Measurements from ENCODE around the gene TRPV6. TPM values are rescaled to one million over a fixed set of nuclear protein-coding genes. Genes with fewer than 3 reads are reported as not detected.

Gene TRPV6
- total and polyA plus RNA-seq, 2 of the 4 experiments (the other 2 are of a cell fraction), result 0.03 TPM; not detected in 1

- Histone ChIP-seq H3K27ac (ENCODE audit: insufficient read depth, low read length) (no peak overlapping the region), H3K9ac (ENCODE audit: low read depth, low read length) (no peak overlapping the region), H3K79me1 (ENCODE audit: low read depth in 1 of 2, low read length in 2 of 2) (no peaks in the 10 kb centered on the region), H3K23ac (ENCODE audit: low read depth, low read length) (no peak overlapping the region), H3K4me1 (ENCODE audit: control insufficient read depth, insufficient read depth, low read length) (no peaks in the 10 kb centered on the region), H3K27me3 (ENCODE audit: control insufficient read depth, insufficient read depth, low read length) (peaks cover under 1% of the 10 kb centered on the region; the same call in 1 of the 2 replicates), H3K36me3 (ENCODE audit: control insufficient read depth, insufficient read depth, low read length) (no peaks in the 10 kb centered on the region), H3K18ac (ENCODE audit: low read depth, low read length) (no peak overlapping the region), H2AK5ac (ENCODE audit: low read depth, low read length) (no peak overlapping the region), H3K4me3 (ENCODE audit: insufficient read depth, low read depth, low read length) (no peak overlapping the region), H2BK5ac (ENCODE audit: low read depth, low read length, poor library complexity, severe bottlenecking) (no peak overlapping the region), H4K5ac (ENCODE audit: low read depth, low read length) (no peak overlapping the region), H3K4me2 (ENCODE audit: low read depth, low read length) (no peak overlapping the region), H4K91ac (ENCODE audit: insufficient read depth, low read depth, low read length) (no peak overlapping the region), H3K9me1 (ENCODE audit: insufficient read depth, low read length) (no peaks in the 10 kb centered on the region), H2AK9ac (replicated peaks; ENCODE audit: low read depth, low read length, poor library complexity) (no peak overlapping the region), H3K4ac (ENCODE audit: low read depth, low read length) (no peak overlapping the region), H4K8ac (ENCODE audit: low read depth in 2 of 2, low read length in 2 of 2) (no peak overlapping the region), H3K14ac (replicated peaks; ENCODE audit: low read depth, low read length) (no peak overlapping the region), H3K56ac (ENCODE audit: extremely low read depth, insufficient read depth, low read length) (no peak overlapping the region), H3K9me3 (ENCODE audit: control insufficient read depth, insufficient read depth, low read length) (no peaks in the 10 kb centered on the region), H2BK120ac (ENCODE audit: low read depth, low read length) (no peak overlapping the region), H2AFZ (replicated peaks; ENCODE audit: low read length, poor library complexity) (no peak overlapping the region), H4K20me1 (ENCODE audit: insufficient read depth, low read length) (no peaks in the 10 kb centered on the region), H2BK20ac (ENCODE audit: low read depth, low read length) (no peak overlapping the region), H2BK15ac (ENCODE audit: low read depth, low read length) (no peak overlapping the region)
- intact Hi-C loops (cut with micrococcal nuclease), result no loop called here
- ChIA-PET POLR2A (ENCODE audit: unreplicated experiment) (no interaction called here), CTCF (no interaction called here)
- no TSS peak for BruUV-seq (replicated peaks)
- WGBS, 2 experiments (ENCODE audit: extremely low coverage in 2 of 2, insufficient read length in 1 of 2), result 77% methylated on average over 6 of the region's 37 CpGs; no CpG with 5 or more reads in 1 of the 2 experiments
- dilution Hi-C loops (cut with HindIII; ENCODE audit: low sequenced_read_pairs, unreplicated experiment), result no loop called here
- DNase-seq (no peak), ATAC-seq (ENCODE audit: low read depth) (no peak)
- in situ Hi-C loops (cut with MboI; ENCODE audit: low sequenced_read_pairs), result no loop called here
- TF ChIP-seq CHD1 (IDR thresholded peaks at IDR 0.05; ENCODE audit: low read depth, low read length) (no peak), MAZ (IDR thresholded peaks at IDR 0.05; ENCODE audit: borderline replicate concordance, low read depth, low read length) (no peak), CEBPB (IDR thresholded peaks at IDR 0.05; ENCODE audit: low read depth, low read length) (no peak), MXI1 (IDR thresholded peaks at IDR 0.05; ENCODE audit: borderline replicate concordance, low read depth, low read length) (no peak), NFE2L2 (IDR thresholded peaks at IDR 0.05; ENCODE audit: low read depth, low read length) (no peak), RAD21 (IDR thresholded peaks at IDR 0.05; ENCODE audit: low read length) (no peak), RCOR1 (IDR thresholded peaks at IDR 0.05; ENCODE audit: insufficient replicate concordance, low read length) (no peak), POLR2A (IDR thresholded peaks at IDR 0.05; ENCODE audit: low read depth, low read length) (no peak), RFX5 (IDR thresholded peaks at IDR 0.05; ENCODE audit: low read depth, low read length) (no peak), CTCF (conservative IDR thresholded peaks at IDR 0.05; ENCODE audit: low read depth, low read length) (no peak), SMC3 (IDR thresholded peaks at IDR 0.05; ENCODE audit: low read depth, low read length) (no peak), USF2 (IDR thresholded peaks at IDR 0.05; ENCODE audit: low read depth, low read length) (no peak)
These were observed 21.5 kb downstream of the TRPV6 start for GRCh38 chr7:142863891-142864685.
